Stimulated activated CD4-positive, alpha-beta T cell treated with anti-CD3 and anti-CD28 coated beads, Interleukin-4, amount 100 ng/mL, for 48 hours (primary cell): ENCODE measurements around the gene ERBB2.
"Not testable (repeated sequence)": the region's sequence is repeated elsewhere in the genome, so short reads cannot be mapped to it uniquely, and the experiment has no call there.

Source experiments
- DNase-seq, 2 donors: peaks; one replicate each; pipeline ENCODE4 v3.0.0-alpha.2; 2020; ENCODE audit warnings: low read depth in 2 of 2

ERBB2 gene

DNA sequence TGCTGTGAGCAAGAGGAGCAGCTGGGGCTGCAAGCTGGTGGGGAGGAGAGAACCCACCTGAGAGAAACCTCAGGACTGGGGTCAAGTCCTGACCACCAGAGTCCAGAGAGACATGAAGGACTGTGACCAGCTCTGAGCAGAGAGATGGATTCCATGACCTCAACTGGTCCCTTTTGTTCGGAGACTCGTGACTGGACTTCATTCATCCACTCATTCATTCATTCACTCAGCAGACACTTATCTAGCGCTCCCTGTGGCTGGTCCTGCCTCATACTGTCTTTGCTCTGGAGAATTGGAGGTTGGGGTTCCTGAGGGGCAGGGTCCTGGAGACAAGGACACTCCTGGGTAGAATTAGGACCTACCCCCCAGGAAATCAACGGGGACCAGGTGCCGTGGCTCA lies 4.0 kb downstream of the ERBB2 start:
- no peak for DNase-seq

DNA sequence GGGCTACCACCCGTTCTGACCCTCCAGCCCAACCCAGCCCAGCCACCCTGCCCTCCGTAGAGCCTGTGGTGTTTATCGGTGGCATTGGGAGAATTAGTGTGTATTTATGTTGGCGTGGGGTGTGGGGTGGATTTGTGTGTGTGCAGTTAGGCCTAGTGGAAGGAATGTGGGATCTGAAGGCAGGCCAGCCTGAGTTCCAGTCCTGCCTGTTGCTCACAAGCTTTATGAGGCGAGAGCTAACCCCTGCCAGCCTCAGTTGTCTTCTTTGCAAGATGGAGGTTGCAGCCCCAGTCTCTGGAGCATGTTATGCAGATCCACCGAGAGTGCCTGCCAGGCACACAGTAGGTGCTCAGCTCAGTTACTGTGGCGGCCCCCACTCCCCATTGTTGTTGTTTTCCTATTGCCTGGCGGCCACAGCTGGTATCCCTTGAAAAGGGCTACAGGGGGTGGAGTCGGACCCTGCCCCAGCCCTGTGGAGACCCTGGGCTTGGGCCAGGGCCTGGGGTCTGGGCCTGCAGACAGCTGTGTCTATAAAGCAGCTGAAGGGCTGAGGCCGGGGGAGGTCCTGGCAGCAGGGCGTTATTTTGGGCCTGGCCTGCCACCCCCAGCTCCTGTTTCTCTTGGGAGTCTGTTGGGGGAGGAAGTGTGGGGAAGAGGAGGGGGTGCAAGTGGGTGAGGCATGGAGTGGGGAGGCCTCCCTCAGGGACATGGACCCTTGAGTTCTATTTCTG lies 5.1 kb downstream of the ERBB2 start:
- DNase-seq, result no peak

DNA sequence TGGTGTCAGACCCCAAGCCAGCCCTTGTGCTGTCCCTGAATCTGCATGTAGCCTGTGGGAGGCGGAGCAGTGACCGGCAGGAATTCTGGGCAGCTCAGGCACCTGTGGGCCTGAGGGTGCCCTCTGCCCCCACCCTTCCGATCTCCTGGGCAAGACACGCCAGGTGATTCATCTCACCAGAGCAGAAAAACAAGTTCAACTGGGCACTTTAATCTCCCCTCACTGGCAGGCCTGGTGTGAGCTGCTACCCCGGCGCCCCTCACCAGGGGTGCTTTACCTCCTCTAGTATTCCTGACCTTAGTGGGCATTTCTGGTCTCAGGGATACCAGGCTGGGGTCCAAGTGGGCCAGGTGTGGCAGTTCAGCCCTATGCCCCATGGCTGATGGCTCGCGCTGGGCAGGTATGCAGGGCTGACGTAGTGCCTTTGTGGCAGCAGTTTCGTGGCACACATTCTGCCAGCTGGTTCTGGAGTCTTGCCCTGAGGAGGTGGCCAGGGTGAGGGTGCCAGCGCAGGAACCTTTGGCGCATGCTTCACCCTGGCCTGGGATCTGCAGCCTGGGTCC lies 6.0 kb downstream of the ERBB2 start:
- DNase-seq, result no peak

DNA sequence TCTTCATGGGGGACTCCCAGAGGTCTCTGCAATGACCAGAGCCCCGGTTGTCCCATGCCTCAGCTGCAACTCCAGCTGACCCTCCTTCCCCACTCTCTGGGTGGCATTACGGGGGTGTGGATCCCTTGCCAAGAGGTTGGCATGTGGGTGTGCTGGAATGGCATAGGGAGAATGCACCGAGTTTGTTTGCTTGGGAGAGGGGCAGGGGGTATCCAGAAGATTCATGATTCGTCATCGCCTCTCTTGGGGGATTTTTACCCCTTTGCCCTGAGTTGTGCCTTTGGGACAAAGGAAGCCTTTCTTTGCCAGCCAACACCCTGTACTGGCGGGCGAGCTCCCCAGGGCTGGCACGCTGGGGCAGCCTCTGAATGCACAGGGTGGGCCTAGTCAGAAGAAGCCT lies 6.5 kb downstream of the ERBB2 start:
- no peak for DNase-seq

DNA sequence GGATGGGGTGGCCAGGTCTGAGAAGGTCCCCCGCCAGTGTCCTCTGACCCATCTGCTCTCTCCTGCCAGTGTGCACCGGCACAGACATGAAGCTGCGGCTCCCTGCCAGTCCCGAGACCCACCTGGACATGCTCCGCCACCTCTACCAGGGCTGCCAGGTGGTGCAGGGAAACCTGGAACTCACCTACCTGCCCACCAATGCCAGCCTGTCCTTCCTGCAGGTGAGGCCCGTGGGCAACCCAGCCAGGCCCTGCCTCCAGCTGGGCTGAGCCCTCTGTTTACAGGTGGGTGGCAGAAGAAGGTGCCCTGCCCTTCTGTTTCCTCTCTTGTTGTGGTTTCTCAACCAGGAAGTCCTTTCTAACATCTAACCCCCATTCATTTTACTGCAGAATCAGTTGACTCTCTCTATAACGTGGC lies 7.1 kb downstream of the ERBB2 start:
- DNase-seq, result no peak

DNA sequence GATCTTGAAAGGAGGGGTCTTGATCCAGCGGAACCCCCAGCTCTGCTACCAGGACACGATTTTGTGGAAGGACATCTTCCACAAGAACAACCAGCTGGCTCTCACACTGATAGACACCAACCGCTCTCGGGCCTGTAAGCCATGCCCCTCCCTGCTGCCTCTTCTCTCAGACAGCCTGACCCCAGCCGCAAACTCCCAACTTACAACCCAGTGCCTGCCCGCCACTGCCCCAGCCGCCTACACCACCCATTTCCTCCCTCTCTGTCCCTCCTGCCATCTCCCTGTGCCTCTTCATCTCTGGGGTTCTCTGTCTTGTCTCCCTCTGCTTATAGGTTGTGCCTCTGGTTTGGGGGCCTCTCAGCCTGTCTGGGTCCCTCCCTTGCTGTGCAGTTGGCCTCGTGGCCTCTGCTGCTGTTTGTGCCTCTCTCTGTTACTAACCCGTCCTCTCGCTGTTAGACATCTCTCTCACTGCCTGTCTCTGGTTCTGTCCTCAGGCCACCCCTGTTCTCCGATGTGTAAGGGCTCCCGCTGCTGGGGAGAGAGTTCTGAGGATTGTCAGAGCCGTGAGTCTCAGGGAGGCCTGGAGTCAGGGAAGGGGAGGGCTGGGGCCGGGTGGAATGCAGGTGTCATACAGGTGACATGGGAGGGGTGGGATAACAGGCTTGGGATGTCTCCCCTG lies 9.6 kb downstream of the ERBB2 start:
- no peak for DNase-seq

DNA sequence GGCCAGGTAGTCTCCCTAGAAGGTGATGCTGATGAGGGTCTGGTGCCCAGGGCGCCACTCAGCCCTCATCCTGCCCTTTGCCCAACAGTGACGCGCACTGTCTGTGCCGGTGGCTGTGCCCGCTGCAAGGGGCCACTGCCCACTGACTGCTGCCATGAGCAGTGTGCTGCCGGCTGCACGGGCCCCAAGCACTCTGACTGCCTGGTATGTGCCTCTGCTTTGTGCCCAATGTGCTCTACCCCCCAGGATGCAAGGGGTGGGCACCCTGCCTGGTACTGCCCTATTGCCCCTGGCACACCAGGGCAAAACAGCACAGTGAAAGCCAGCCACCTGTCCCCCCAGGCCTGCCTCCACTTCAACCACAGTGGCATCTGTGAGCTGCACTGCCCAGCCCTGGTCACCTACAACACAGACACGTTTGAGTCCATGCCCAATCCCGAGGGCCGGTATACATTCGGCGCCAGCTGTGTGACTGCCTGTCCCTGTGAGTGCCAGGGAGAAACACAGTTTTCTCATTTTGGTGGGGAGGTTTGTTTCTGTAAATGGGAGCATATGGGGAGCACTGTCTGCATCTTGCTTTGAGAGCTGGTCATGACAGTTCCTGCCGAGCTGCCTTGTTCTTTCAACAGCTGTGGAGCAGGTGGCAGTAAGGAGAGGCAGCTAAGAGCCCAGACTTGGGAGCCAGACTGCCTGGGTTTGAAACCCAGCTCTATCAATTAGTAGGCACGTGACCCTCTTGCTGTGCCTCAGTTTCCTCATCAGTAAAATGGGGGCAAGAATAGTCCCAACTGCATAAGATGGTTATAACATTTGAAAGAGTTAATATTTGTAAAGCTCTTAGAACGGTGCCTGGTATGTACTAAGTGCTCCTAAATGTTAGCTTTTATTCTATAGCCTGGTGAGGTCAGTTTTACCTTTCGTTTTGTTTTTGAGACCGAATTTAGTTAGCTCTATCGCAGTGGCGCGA lies 10.4 kb downstream of the ERBB2 start:
- DNase-seq, result no peak

DNA sequence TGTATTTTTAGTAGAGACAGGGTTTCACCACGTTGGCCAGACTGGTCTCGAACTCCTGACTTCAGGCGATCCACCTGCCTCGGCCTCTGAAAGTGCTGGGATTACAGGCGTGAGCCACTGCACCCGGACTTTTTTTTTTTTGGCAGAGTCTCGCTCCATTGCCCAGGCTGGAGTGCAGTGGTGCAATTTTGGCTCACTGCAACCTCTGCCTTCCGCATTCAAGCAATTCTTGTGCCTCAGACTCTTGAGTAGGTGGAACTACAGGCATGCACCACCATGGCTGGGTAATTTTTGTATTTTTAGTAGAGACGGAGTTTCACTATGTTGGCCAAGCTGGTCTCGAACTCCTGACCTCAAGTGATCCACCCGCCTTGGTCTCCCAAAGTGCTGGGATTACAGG lies 11.2 kb downstream of the ERBB2 start:
- DNase-seq, result not testable (repeated sequence)

DNA sequence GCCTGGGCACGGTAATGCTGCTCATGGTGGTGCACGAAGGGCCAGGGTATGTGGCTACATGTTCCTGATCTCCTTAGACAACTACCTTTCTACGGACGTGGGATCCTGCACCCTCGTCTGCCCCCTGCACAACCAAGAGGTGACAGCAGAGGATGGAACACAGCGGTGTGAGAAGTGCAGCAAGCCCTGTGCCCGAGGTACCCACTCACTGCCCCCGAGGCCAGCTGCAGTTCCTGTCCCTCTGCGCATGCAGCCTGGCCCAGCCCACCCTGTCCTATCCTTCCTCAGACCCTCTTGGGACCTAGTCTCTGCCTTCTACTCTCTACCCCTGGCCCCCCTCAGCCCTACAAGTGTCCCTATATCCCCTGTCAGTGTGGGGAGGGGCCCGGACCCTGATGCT lies 12.0 kb downstream of the ERBB2 start:
- DNase-seq, result no peak

DNA sequence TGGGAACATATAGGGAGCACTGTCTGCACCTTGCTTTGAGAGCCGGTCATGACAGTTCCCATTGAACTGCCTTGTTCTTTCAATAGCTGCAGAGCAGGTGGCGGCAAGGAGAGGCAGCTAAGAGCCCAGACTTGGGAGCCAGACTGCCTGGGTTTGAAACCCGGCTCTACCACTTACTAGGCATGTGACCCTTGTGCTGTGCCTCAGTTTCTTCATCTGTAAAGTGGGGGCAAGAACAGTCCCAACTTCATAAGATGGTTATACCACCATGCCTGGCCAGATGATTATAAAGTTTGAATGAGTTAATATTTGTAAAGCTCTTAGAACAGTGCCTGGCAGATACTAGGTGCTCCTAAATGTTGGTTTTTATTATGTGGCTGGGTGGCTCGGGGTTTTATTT lies 14.4 kb downstream of the ERBB2 start:
- no peak for DNase-seq

DNA sequence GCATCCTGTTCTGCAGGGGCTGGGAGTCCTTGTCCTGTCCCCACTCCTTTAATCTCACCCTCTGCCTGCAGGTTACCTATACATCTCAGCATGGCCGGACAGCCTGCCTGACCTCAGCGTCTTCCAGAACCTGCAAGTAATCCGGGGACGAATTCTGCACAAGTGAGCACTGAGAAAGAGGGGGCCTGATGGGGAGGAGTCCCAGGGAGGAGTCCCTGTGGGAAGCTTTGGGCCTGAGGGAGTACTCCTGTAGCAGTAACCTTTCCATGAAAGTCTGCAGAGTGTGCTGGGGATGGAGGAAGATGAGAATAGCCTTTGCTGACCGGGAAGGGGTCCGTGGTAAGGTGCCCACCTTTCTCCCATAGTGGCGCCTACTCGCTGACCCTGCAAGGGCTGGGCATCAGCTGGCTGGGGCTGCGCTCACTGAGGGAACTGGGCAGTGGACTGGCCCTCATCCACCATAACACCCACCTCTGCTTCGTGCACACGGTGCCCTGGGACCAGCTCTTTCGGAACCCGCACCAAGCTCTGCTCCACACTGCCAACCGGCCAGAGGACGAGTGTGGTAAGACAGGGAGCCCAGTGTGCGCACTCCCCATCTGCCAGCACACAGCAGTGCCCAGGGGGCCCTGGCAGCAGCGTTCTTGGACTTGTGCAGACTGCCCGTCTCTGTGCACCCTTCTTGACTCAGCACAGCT lies 15.7 kb downstream of the ERBB2 start:
- no peak for DNase-seq

DNA sequence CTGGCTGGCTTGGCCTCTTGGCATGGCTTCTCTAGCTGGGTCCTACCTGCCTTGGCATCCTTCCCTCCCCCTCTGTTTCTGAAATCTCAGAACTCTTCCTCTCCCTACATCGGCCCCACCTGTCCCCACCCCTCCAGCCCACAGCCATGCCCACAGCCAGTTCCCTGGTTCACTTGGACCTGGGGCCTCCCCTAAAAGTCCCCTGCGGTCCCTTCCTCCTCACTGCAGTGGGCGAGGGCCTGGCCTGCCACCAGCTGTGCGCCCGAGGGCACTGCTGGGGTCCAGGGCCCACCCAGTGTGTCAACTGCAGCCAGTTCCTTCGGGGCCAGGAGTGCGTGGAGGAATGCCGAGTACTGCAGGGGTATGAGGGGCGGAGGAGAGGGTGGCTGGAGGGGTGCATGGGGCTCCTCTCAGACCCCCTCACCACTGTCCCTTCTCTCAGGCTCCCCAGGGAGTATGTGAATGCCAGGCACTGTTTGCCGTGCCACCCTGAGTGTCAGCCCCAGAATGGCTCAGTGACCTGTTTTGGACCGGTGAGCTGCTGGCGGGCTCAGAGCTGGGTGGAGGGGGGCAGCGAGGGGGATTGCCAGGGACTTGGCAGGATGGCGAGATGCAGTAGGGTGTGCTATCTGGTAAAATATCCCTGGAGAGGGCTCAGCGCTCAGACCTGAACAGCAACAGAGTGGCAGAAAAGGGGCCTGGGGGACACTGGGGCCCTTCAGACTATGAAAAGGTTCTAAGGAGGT lies 16.4 kb downstream of the ERBB2 start:
- DNase-seq, result no peak

DNA sequence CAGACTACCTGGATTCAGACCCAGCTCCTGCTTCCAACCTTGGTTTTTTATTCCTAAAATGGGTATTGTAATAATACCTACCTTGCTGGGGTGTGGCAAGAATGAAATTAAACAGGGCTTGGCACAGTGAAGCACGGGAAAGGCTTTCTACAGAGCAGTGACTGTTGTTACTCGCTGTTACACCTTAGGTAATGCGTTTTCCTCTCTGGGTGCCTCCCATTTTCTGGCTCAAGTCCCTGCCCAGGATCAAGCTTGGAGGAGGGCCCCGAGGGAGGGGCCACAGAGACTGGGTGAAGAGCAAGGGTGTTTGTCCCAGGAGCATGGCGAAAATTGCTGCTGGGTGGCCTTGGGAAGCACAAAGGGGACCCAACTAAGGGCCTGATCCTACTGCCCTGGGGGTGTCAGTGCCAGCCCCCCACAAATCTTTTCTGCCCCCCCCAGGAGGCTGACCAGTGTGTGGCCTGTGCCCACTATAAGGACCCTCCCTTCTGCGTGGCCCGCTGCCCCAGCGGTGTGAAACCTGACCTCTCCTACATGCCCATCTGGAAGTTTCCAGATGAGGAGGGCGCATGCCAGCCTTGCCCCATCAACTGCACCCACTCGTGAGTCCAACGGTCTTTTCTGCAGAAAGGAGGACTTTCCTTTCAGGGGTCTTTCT lies 17.1 kb downstream of the ERBB2 start:
- no peak for DNase-seq

DNA sequence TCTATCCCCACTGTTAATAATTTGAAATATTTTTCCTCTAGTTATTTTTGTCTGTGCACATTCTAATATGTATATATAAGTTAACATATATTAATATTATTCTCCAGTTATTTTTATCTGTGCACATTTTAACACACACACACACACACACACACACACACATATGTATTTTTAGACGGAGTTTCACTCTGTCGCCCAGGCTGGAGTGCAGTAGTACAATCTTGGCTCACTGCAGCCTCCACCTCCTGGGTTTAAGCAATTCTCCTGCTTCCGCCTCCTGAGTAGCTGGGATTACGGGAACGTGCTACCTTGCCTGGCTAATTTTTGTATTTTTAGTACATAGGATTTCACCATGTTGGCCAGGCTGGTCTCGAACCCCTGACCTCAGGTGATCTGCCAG lies 17.8 kb downstream of the ERBB2 start:
- DNase-seq, result no peak

DNA sequence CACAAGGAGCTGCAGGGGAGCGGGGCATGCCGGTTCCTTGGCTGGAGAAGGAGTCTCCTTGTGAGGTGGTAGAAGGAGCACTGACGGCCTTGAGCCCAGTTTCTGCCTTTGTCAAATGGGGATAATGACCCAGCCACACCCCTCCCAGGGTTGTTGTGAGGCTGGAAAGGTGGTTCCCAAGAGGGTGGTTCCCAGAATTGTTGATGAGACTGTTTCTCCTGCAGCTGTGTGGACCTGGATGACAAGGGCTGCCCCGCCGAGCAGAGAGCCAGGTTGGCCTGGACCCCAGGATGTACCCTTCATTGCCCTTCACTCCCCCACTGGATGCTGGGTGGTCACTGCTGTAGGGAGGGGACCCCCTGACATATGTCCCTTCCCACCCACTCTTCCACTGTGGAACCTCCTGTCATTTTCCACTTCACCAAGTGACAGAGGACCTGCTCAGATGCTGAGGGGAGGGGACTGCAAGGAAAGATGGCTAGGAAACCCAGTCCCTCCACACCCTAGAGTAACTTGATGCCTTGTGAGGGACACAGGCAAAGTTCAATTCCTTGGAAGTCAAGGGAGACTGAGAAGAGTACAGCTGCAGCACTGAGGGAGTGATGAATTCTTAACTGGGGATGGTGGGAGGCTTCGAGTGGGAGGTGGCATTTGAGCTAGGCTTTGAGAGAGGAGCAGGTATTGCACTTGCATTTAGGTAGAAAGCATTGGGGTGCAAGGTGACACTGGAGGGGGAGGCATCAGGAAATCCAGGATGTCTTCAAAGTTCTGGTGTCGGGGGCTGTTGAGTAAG lies 19.9 kb downstream of the ERBB2 start:
- DNase-seq, result no peak

DNA sequence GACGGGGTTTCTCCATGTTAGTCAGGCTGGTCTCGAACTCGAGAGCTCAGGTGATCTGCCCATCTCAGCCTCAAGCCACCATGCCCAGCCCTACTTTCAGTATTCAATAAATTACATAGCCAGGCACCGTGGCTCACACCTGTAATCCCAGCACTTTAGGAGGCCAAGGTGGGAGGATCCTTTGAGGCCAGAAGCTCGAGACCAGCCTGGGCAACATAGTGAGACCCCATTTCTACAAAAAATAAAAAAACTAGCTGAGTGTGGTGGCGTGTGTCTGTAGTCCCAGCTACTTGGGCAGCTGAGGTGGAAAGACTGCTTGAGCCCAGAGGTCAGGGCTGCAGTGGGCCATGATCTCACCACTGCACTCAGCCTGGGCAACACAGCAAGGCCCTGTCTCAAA lies 22.2 kb downstream of the ERBB2 start:
- no peak for DNase-seq

DNA sequence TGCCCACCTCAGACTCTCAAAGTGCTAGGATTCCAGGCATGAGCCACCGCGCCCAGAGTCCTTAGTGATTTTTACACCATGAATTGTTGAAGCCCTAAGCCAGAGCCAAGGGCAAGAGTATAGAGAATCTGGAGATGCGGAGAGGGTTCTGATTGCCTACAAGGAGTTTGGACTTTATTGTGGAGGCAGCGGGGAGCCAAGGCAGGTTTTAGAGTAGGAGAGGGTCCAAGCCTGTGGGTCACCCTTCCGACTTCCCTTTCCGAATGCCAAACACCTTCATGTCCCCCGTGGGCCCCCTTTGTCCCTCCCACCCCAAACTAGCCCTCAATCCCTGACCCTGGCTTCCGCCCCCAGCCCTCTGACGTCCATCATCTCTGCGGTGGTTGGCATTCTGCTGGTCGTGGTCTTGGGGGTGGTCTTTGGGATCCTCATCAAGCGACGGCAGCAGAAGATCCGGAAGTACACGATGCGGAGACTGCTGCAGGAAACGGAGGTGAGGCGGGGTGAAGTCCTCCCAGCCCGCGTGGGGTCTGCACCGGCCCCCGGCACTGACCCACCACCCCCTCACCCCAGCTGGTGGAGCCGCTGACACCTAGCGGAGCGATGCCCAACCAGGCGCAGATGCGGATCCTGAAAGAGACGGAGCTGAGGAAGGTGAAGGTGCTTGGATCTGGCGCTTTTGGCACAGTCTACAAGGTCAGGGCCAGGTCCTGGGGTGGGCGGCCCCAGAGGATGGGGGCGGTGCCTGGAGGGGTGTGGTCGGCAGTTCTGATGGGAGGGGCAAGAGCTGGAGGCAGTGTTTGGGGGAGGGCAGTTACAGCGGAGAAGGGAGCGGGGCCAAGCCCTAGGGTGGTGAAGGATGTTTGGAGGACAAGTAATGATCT lies 23.3 kb downstream of the ERBB2 start:
- DNase-seq, result no peak

DNA sequence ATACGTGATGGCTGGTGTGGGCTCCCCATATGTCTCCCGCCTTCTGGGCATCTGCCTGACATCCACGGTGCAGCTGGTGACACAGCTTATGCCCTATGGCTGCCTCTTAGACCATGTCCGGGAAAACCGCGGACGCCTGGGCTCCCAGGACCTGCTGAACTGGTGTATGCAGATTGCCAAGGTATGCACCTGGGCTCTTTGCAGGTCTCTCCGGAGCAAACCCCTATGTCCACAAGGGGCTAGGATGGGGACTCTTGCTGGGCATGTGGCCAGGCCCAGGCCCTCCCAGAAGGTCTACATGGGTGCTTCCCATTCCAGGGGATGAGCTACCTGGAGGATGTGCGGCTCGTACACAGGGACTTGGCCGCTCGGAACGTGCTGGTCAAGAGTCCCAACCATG lies 24.9 kb downstream of the ERBB2 start:
- DNase-seq, result no peak
